Heart right ventricle (tissue), 16 donors: ENCODE results near the gene DARS2. TPM values are rescaled to one million over a fixed set of nuclear protein-coding genes. Genes with fewer than 3 reads are reported as not detected.
A peak's percentile ranks its signal among the peaks of the same experiment; 100 is the strongest.

Experiments used
- ATAC-seq, 8 donors: fragments of 200-7000 bp; cut with Tn5 transposase; one replicate each; pipeline ENCODE4 v1.9.1; 2020; ENCODE audit warnings: mild to moderate bottlenecking in 8 of 8, moderate library complexity in 8 of 8, moderate number of reproducible peaks in 1 of 8
- DNase-seq, 2 donors: peaks; one replicate each; pipeline ENCODE4 v3.0.0-alpha.2; 2020
- H3K27ac ChIP-seq, 10 donors: fragments of 200-600 bp; sonication (generic) in 2 of 10; one replicate each; pipeline versions ENCODE4 v1.5.0 to v1.8.0; 2020 to 2022; ENCODE audit warnings: mild to moderate bottlenecking in 3 of 10
- H3K27me3 ChIP-seq, 7 donors: fragments of 200-600 bp; one replicate each; pipeline ENCODE4 v1.8.0; 2021 to 2022; ENCODE audit warnings: mild to moderate bottlenecking in 2 of 7
- H3K36me3 ChIP-seq, 9 donors: fragments of 200-600 bp; sonication (generic) in 1 of 9; one replicate each; pipeline versions ENCODE4 v1.5.0 to v1.8.0; 2020 to 2022; ENCODE audit warnings: mild to moderate bottlenecking in 2 of 9
- H3K4me1 ChIP-seq, 9 donors: fragments of 200-600 bp; sonication (generic) in 1 of 9; one replicate each; pipeline versions ENCODE4 v1.5.0 to v1.8.0; 2020 to 2022; ENCODE audit warnings: mild to moderate bottlenecking in 4 of 9
- H3K4me3 ChIP-seq, 10 donors: fragments of 200-600 bp; sonication (generic) in 2 of 10; one replicate each; pipeline versions ENCODE4 v1.5.0 to v1.8.0; 2020 to 2022; ENCODE audit warnings: mild to moderate bottlenecking in 7 of 10, moderate library complexity in 2 of 10
- H3K9me3 ChIP-seq, 11 donors: fragments of 200-600 bp in 10 of 11; sonication (generic) in 2 of 11; one replicate each; pipeline versions ENCODE4 v1.5.0 to v1.8.0; 2013 to 2022; ENCODE audit warnings: mild to moderate bottlenecking in 2 of 11, control low read depth in 1 of 11, moderate library complexity in 1 of 11
- WGBS, 2 donors: extraction: QIAGEN DNeasy Blood & Tissue Kit; methylation state at CpG; one replicate each; pipeline ENCODE4 v1.1.7; 2013; ENCODE audit warnings: inconsistent platforms in 1 of 2; 5-methylcytosine and 5-hydroxymethylcytosine counted together
- intact Hi-C, 10 donors: fragments of 100-400 bp; cut with DNase I; formaldehyde crosslinking; loops; one replicate each; pipeline versions ENCODE4 v1.11.1 to v1.14.2; 2022
- polyA plus RNA-seq, 2 donors: library from polyadenylated mRNA; stranded (reverse); fragments of 200-250 nt; gene quantifications; one replicate each; pipeline ENCODE4 v1.2.3, GENCODE V29; 2013
- total RNA-seq, 10 donors: library from RNA; stranded (reverse); fragmentation: NEBNext Ultra II Directional in 3 of 10; extraction: Animal tissue kit (Norgen Biotek cat#: 25700) in 3 of 10; gene quantifications; one replicate each; pipeline versions ENCODE4 v1.2.1 to v1.2.4, GENCODE V29; 2021 to 2023
- TF ChIP-seq, protein P1 (sequence below), 9 donors: fragments of 200-600 bp; sonication (generic) in 2 of 9; IDR thresholded peaks; one replicate each; pipeline versions ENCODE4 v1.5.0 to v1.8.0; 2021 to 2022; ENCODE audit warnings: antibody characterized with exemption in 9 of 9, mild to moderate bottlenecking in 5 of 9, moderate library complexity in 1 of 9
- donor health status: Arrhythmogenic right ventricular cardiomyopathy.
- donor health status: ischemic (EF 13 %, LVEDD 7.1; RV severe dilation, severe dysfunction).
- donor health status: healthy with polysubstance abuse.
- donor health status: DM: no; HTN: yes; CAD: no.
- donor health status: DM: no; HTN: no; CAD: no.
- donor health status: ischemic (EF 25% LVEDD 6.9; RV normal size, moderate dysfunction).
- donor health status: ischemic (EF 25% LVEDD 5.7; RV mildly dilated, moderate dysfunction).
- donor health status: healthy.
- donor health status: DM: yes; HTN: yes; CAD: no.
- donor health status: Ischemic cardiomyopathy.
- donor health status: ischemic (EF 35%, LVEDD 5.7; RV mildly dilated, moderate dysfunction).
- donor health status: nonischemic (EF 11% LVEDD 7.7; RV severe dilation, severe dysfunction).
- donor health status: DM: yes; HTN: yes; CAD: no.
- donor health status: PGD.
- donor health status: ischemic (EF 29% LVEDD 5.4; RV normal size, mild dysfunction).
- donor health status: nonischemic (EF 23%, LVEDD 6.1; RV moderate dilation, normal function).

The DARS2 gene
- total and polyA plus RNA-seq, 12 donors = 5.0 to 22.8 (median 15.8) TPM

DNA sequence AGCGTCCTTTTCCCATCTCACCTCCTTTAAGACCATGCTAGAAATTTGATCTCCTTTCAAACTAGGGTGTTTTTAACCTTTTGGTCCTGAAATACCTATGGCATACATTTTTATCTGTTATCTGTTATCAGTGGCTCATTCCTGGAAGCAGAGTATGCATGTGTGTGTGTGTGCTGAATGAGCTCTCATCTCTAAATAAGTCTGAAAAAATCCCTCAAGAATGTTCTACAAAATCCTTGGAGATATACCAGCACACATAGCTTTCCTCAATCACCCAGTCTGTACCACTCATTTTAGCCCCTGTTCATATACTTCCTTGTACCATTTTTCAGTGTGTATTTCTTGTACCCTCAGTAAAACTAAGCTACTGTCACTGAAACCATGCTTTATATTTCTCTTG, 6.0 kb upstream of the DARS2 start:
- H3K9me3 ChIP-seq = no peaks in the 10 kb centered on the region
- H3K27me3 ChIP-seq = no peaks in the 10 kb centered on the region
- whole genome bisulfite sequencing, 2 donors = 64 to 76% methylated on average over 1 of the region's 1 CpG
- no peak overlapping the region for H3K4me3 ChIP-seq
- H3K36me3 ChIP-seq = peaks cover 0 to 15% (median 0%) of the 10 kb centered on the region in 9 donors
- TF ChIP-seq, protein P1, sequence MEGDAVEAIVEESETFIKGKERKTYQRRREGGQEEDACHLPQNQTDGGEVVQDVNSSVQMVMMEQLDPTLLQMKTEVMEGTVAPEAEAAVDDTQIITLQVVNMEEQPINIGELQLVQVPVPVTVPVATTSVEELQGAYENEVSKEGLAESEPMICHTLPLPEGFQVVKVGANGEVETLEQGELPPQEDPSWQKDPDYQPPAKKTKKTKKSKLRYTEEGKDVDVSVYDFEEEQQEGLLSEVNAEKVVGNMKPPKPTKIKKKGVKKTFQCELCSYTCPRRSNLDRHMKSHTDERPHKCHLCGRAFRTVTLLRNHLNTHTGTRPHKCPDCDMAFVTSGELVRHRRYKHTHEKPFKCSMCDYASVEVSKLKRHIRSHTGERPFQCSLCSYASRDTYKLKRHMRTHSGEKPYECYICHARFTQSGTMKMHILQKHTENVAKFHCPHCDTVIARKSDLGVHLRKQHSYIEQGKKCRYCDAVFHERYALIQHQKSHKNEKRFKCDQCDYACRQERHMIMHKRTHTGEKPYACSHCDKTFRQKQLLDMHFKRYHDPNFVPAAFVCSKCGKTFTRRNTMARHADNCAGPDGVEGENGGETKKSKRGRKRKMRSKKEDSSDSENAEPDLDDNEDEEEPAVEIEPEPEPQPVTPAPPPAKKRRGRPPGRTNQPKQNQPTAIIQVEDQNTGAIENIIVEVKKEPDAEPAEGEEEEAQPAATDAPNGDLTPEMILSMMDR (IDR thresholded peaks at IDR 0.05) = no peak
- intact Hi-C loops = no loop called here
- DNase-seq (no peak), ATAC-seq (no peak)
- peaks cover 0 to 11% (median 3%) of the 10 kb centered on the region in 9 donors for H3K4me1 ChIP-seq
- no peak overlapping the region for H3K27ac ChIP-seq

DNA sequence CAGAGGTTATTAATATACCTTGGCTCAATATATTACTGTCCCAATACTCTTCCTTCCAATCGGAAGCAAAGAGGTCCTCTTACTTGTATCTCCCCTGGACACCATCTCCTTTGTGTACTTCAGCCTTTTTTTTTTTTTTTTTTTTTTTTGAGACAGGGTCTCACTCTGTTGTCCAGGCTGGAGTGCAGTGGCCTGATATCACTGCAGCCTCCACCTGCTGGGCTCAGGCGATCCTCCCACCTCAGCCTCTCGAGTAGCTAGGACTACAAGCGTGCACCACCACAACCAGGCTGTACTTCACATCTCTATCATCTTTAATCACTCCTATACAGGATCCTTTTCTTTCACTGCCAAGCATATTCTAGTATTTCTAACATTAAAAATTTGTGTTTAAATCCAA, 2.8 kb upstream of the DARS2 start:
- Histone ChIP-seq H3K4me1 (peaks cover 0 to 28% (median 7%) of the 10 kb centered on the region in 9 donors), H3K36me3 (peaks cover 0 to 15% (median 0%) of the 10 kb centered on the region in 9 donors), H3K27ac (no peak overlapping the region), H3K4me3 (no peak overlapping the region), H3K9me3 (no peaks in the 10 kb centered on the region), H3K27me3 (no peaks in the 10 kb centered on the region)
- ATAC-seq (no peak), DNase-seq (no peak)
- WGBS, 2 donors = 95 to 97% methylated on average over 4 of the region's 4 CpGs
- TF ChIP-seq, protein P1 (IDR thresholded peaks at IDR 0.05) = no peak
- intact Hi-C loops = loop anchor here in 8 of 10 donors (5.0 to 10.0 kb wide), 6 partner anchors 104 to 1077 kb away; partner anchors contain the start of gene PRDX6 (in 2 of the 8)

DNA sequence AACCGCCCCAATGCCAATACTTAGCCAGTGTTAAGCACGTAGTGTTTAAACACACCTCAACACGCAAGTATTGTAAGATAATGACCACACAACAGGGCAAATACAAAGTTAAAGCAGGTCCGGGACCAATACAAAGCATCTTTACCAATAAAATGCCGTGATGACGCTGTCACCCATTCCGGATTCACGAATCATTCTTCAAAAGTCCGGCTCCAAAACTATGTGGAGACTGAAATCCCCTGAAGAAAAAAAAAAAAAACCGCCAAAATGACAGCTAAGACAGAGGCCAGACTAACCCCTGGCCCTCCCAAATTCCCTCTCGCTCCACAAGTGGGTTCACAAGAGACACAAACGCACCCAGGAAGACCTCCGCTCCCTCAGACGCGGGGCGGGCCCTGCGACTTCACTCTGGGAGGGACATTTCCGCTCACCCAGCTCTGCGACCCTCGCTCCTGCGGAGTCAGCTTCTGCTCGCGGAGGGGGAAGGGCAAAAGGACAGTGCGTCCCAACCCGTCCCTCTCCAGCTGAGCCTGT, 625 bp upstream of the DARS2 start:
- 0 to 1% methylated on average over 25 of the region's 25 CpGs for WGBS, 2 donors
- H3K36me3 ChIP-seq = peaks cover 0 to 11% (median 0%) of the 10 kb centered on the region in 9 donors
- DNase-seq (no peak), ATAC-seq (peak in 1 of 8 donors; percentile 11)
- peaks cover 0 to 36% (median 7%) of the 10 kb centered on the region in 9 donors for H3K4me1 ChIP-seq
- H3K27ac ChIP-seq = peak overlapping the region; percentile 4 to 95 (median 92)
- TF ChIP-seq, protein P1 (IDR thresholded peaks at IDR 0.05) = no peak
- peak overlapping the region; percentile 56 to 93 (median 71) for H3K4me3 ChIP-seq
- intact Hi-C loops = loop anchor here (1.0 to 10.0 kb wide), 10 partner anchors 43 to 1079 kb away; partner anchors contain the start of genes PRDX6 (in 3 of the 10) and GAS5 (in 1 of the 10)
- H3K27me3 ChIP-seq = no peaks in the 10 kb centered on the region
- no peaks in the 10 kb centered on the region for H3K9me3 ChIP-seq

DNA sequence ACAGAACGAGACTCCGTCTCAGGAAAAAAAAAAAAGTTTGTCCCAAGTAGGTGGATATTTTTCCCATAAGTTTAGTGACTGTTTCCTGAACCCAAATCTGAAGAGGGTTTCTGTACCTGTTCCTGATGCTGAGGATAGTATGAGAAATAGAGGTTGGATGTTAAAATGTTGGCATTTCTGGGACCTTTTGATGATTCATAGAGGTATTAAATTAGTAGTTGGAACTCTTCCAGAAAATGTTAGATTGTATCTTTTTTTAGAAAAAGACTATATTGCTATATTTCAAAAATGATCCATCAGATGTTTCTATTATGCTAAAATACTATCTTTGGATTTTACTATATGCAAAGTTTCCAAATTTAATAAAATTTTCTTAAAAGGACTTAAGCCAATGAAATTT, 3.1 kb downstream of the DARS2 start:
- Histone ChIP-seq H3K27me3 (no peaks in the 10 kb centered on the region), H3K4me1 (peaks cover 0 to 34% (median 7%) of the 10 kb centered on the region in 9 donors), H3K36me3 (peaks cover 0 to 46% (median 16%) of the 10 kb centered on the region in 9 donors), H3K9me3 (no peaks in the 10 kb centered on the region), H3K4me3 (no peak overlapping the region), H3K27ac (no peak overlapping the region)
- intact Hi-C loops = loop anchor here in 7 of 10 donors (5.0 to 10.0 kb wide), 4 partner anchors 40 to 1083 kb away; partner anchors contain the start of genes GAS5 (in 1 of the 7) and ZBTB37 (in 1 of the 7)
- TF ChIP-seq, protein P1 (IDR thresholded peaks at IDR 0.05) = no peak
- DNase-seq (no peak), ATAC-seq (no peak)
- WGBS, 2 donors = 89 to 96% methylated on average over 2 of the region's 2 CpGs
